ENCODE results near the gene PFDN6. TPM values are rescaled to one million over a fixed set of nuclear protein-coding genes. Genes with fewer than 3 reads are reported as not detected.
A peak's percentile ranks its signal among the peaks of the same experiment; 100 is the strongest.

Gene PFDN6
- total and polyA plus RNA-seq, 8 donors: 9.7 to 119 (median 19.0) TPM

- DNase-seq (peak in 2 of 6 donors; percentile 43 to 44), ATAC-seq (no peak), FAIRE-seq (no peak)
- Histone ChIP-seq H3K27ac (peak overlapping the region; percentile 51 to 82 (median 66)), H3K36me3 (peaks cover 0 to 19% (median 0%) of the 10 kb centered on the region in 3 donors), H3K27me3 (no peaks in the 10 kb centered on the region), H3K4me1 (peaks cover 0 to 44% (median 18%) of the 10 kb centered on the region in 3 donors), H3K9me3 (no peaks in the 10 kb centered on the region), H3K4me3 (peak overlapping the region in 3 of 4 donors; percentile 1 to 53 (median 37))
- intact Hi-C loops (cut with DNase I): no loop called here
- TF ChIP-seq CTCF (IDR thresholded peaks at IDR 0.05): no peak
- 59 to 62% methylated on average over 8 of the region's 8 CpGs for WGBS, 2 donors
These were observed 29.1 kb downstream of the PFDN6 start for GRCh38 chr6:33318426-33319073.

- TF ChIP-seq CTCF (IDR thresholded peaks at IDR 0.05): no peak
- H3K4me1 ChIP-seq: peaks cover 0 to 45% (median 14%) of the 10 kb centered on the region in 3 donors
- no peaks in the 10 kb centered on the region for H3K27me3 ChIP-seq
- 86 to 88% methylated on average over 3 of the region's 3 CpGs for WGBS, 2 donors
- FAIRE-seq (no peak), DNase-seq (no peak), ATAC-seq (no peak)
- no peak overlapping the region for H3K4me3 ChIP-seq
- H3K27ac ChIP-seq: peak overlapping the region in 1 of 4 donors; percentile 45
- intact Hi-C loops (cut with DNase I): no loop called here
- no peaks in the 10 kb centered on the region for H3K9me3 ChIP-seq
- H3K36me3 ChIP-seq: peaks cover 0 to 19% (median 0%) of the 10 kb centered on the region in 3 donors
These were observed 30.5 kb downstream of the PFDN6 start for GRCh38 chr6:33319939-33320314.

- TF ChIP-seq CTCF (IDR thresholded peaks at IDR 0.05): no peak
- H3K27me3 ChIP-seq: no peaks in the 10 kb centered on the region
- intact Hi-C loops (cut with DNase I): no loop called here
- peak overlapping the region in 1 of 4 donors; percentile 45 for H3K27ac ChIP-seq
- ATAC-seq (no peak), DNase-seq (peak in 5 of 6 donors; percentile 46 to 73 (median 63)), FAIRE-seq (no peak)
- peaks cover 0 to 19% (median 0%) of the 10 kb centered on the region in 3 donors for H3K36me3 ChIP-seq
- WGBS, 2 donors: 72 to 76% methylated on average over 32 of the region's 32 CpGs
- H3K4me1 ChIP-seq: peaks cover 0 to 43% (median 12%) of the 10 kb centered on the region in 3 donors
- no peaks in the 10 kb centered on the region for H3K9me3 ChIP-seq
- H3K4me3 ChIP-seq: no peak overlapping the region
These were observed 31.1 kb downstream of the PFDN6 start for GRCh38 chr6:33320315-33321181.

GRCh38 chr6:33321227-33321626, 31.8 kb downstream of the PFDN6 start:
- Histone ChIP-seq H3K9me3 (no peaks in the 10 kb centered on the region), H3K27me3 (no peaks in the 10 kb centered on the region), H3K4me3 (peak overlapping the region in 1 of 4 donors; percentile 65), H3K36me3 (peaks cover 0 to 19% (median 0%) of the 10 kb centered on the region in 3 donors), H3K27ac (peak overlapping the region in 1 of 4 donors; percentile 45), H3K4me1 (peaks cover 0 to 43% (median 12%) of the 10 kb centered on the region in 3 donors)
- intact Hi-C loops (cut with DNase I): no loop called here
- FAIRE-seq (no peak), ATAC-seq (no peak), DNase-seq (peak in 1 of 6 donors; percentile 21)
- WGBS, 2 donors: 72 to 78% methylated on average over 9 of the region's 9 CpGs
- TF ChIP-seq CTCF (IDR thresholded peaks at IDR 0.05): no peak

Measured in pancreas (tissue), 10 donors.